SK-N-SH treated with all-trans-retinoic acid at 6 μM for 48 hours (cell line): ENCODE results near the gene CLCN6.

Source experiments
- ATAC-seq: fragments of 200-7000 bp; cut with Tn5 transposase; 3 replicates; pipeline ENCODE4 v1.9.1; 2020; ENCODE audit warnings: mild to moderate bottlenecking, moderate library complexity
- ARNTL ChIP-seq: fragments of 450-650 bp; formaldehyde crosslinking; IDR thresholded peaks from 2 replicates; pipeline ENCODE4 v1.5.0; 2020; ENCODE audit warnings: low read depth, mild to moderate bottlenecking, moderate library complexity, borderline replicate concordance
- BACH2 ChIP-seq: fragments of 250-450 bp; sonication (Bioruptor Pico); IDR thresholded peaks from 2 replicates; pipeline ENCODE4 v1.9.0; 2021; ENCODE audit warnings: mild to moderate bottlenecking, borderline replicate concordance
- CSRNP3 ChIP-seq: fragments of 250-450 bp; sonication (Bioruptor Pico); IDR thresholded peaks from 2 replicates; pipeline ENCODE4 v1.5.1; 2021; ENCODE audit warnings: mild to moderate bottlenecking, moderate library complexity
- ESRRG ChIP-seq: fragments of 250-450 bp; sonication (Bioruptor Pico); IDR thresholded peaks from 2 replicates; pipeline ENCODE4 v1.6.1; 2021; ENCODE audit warnings: mild to moderate bottlenecking
- GLIS3 ChIP-seq: fragments of 250-450 bp; sonication (Bioruptor Pico); IDR thresholded peaks from 2 replicates; pipeline ENCODE4 v1.5.0; 2020; ENCODE audit warnings: mild to moderate bottlenecking, moderate library complexity
- ISL1 ChIP-seq: fragments of 250-450 bp; sonication (Bioruptor Pico); IDR thresholded peaks from 2 replicates; pipeline ENCODE4 v2.1.2; 2022; ENCODE audit warnings: mild to moderate bottlenecking, moderate library complexity
- PATZ1 ChIP-seq: fragments of 250-450 bp; sonication (Bioruptor Pico); IDR thresholded peaks from 2 replicates; pipeline ENCODE4 v1.8.0; 2020; ENCODE audit warnings: mild to moderate bottlenecking, moderate library complexity, borderline replicate concordance
- POU6F1 ChIP-seq: fragments of 250-450 bp; sonication (Bioruptor Pico); IDR thresholded peaks from 2 replicates; pipeline ENCODE4 v1.8.0; 2021; ENCODE audit warnings: low read depth, mild to moderate bottlenecking, moderate library complexity, borderline replicate concordance
- RARB ChIP-seq: fragments of 250-450 bp; sonication (Bioruptor Pico); IDR thresholded peaks from 2 replicates; pipeline ENCODE4 v1.8.0; 2021; ENCODE audit warnings: mild to moderate bottlenecking, moderate library complexity
- SNAI2 ChIP-seq: fragments of 250-450 bp; sonication (Bioruptor Pico); IDR thresholded peaks from 2 replicates; pipeline ENCODE4 v1.5.0; 2020; ENCODE audit warnings: mild to moderate bottlenecking, moderate library complexity
- TCF4 ChIP-seq: fragments of 250-450 bp; sonication (Bioruptor Pico); IDR thresholded peaks from 2 replicates; pipeline ENCODE4 v1.8.0; 2021; ENCODE audit warnings: mild to moderate bottlenecking, moderate library complexity, borderline replicate concordance
- TSHZ2 ChIP-seq: fragments of 250-450 bp; sonication (Bioruptor Pico); IDR thresholded peaks from 2 replicates; pipeline ENCODE4 v1.5.0; 2020; ENCODE audit warnings: mild to moderate bottlenecking, moderate library complexity
- ZFP30 ChIP-seq: fragments of 450-650 bp; formaldehyde crosslinking; IDR thresholded peaks from 2 replicates; pipeline ENCODE4 v1.5.0; 2022; ENCODE audit warnings: mild to moderate bottlenecking, moderate library complexity
- ZNF70 ChIP-seq: fragments of 450-650 bp; formaldehyde crosslinking; IDR thresholded peaks from 2 replicates; pipeline ENCODE4 v1.5.0; 2020; ENCODE audit warnings: mild to moderate bottlenecking, moderate library complexity

Gene CLCN6

GRCh38 chr1:11787251-11787803, 18.7 kb upstream of the CLCN6 start (continued):
- no peak for TF ChIP-seq TSHZ2
- no peak for TF ChIP-seq CSRNP3 (CRISPR knock-in tag)
- TF ChIP-seq, all 23 proteins: peak for 0

- TF ChIP-seq ISL1 (no peak), PATZ1 (CRISPR knock-in tag) (no peak), TSHZ2 (no peak)
- no peak for ATAC-seq
Observed at GRCh38 chr1:11787804-11788436, 18.1 kb upstream of the CLCN6 start.

- TF ChIP-seq ZFP30 = no peak
- no peak for TF ChIP-seq ZNF70 (CRISPR knock-in tag)
- TF ChIP-seq ARNTL = no peak
- no peak for TF ChIP-seq SNAI2 (CRISPR knock-in tag)
- no peak for ATAC-seq
Observed at GRCh38 chr1:11788549-11789053, 17.4 kb upstream of the CLCN6 start.

GRCh38 chr1:11789126-11790067, 16.6 kb upstream of the CLCN6 start:
- TF ChIP-seq POU6F1 (CRISPR knock-in tag) = no peak
- no peak for TF ChIP-seq GLIS3 (CRISPR knock-in tag)
- TF ChIP-seq ESRRG (CRISPR knock-in tag) = no peak
- no peak for TF ChIP-seq ZFP30
- no peak for TF ChIP-seq ISL1
- no peak for TF ChIP-seq BACH2 (CRISPR knock-in tag)
- TF ChIP-seq TCF4 (CRISPR knock-in tag) = no peak
- TF ChIP-seq RARB = no peak
- no peak for TF ChIP-seq PATZ1 (CRISPR knock-in tag)
- no peak for TF ChIP-seq SNAI2 (CRISPR knock-in tag)
- no peak for ATAC-seq
